DMS53 (cell line): ENCODE data around the gene CD47.

ENCODE experiments used
- DNase-seq: peaks from one replicate; lab custom pipeline; 2025; lab: John Stamatoyannopoulos, UW

CD47 gene

DNA sequence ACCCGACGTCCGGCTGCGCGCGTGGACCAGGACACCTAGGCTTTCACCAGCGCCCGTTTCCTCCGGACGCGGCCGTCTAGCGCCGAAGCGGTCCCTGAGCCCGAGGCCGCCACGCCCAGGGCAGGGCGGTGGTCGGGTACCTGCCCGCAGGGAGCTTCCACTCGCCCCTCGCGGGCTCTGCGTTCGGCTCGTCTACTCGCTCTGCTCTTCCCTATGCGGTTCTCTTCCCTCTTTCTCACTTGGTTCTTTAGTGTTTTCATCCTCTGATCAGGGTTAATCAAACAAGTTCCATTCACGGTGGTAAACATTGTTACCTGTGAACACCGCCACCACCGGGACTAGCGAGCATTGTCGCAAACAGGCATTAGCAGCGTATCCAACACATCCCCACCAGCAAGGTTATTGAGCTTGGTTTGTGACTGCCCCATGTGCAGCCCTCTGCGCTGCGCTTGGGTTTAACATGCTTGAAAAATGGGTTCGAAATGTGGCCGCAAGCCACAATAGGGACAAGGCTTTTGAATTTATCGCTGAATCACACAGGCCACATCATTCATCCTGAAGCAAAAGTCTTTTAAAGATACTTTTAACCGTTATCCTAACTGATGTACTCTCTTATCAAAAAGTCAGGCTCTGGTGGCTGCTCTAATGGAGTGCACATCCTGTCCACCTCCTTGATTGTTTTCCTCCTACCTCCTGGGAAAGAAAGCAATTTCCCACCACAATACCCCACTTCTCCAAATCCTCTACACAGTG, 843 bp upstream of the CD47 start:
- DNase-seq = peak; percentile 65

DNA sequence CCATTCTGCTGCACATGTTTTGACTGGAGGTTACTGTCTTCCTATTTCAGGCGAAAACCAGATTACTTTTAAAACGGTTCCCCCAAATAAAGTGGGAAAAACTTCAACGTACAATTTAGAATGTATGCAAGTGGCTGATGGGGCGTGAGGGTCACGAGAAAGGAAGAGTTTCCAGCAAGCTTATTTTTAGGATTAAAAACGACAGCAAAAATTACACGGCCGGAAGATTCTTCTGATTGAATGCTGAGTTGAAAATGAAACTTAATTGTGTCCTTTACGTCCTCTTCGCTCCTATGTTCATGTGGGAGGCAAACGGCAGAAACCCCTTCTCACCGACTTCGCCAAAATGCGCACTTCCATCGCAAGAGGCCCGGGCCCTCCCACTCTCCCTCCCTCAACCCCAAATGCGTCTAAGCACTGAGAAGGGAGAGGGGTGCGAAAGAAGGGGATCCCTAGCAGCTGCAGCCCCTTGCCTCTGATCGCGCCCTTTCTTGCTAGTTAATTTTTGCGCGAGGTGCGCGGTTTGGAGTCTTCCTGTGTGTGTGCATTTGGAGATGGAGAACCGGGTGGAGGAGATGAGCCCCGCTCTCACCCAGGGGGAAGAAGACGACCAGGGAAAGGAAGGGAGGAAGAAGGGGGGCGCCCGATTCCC, 656 bp downstream of the CD47 start:
- peak; percentile 70 for DNase-seq

DNA sequence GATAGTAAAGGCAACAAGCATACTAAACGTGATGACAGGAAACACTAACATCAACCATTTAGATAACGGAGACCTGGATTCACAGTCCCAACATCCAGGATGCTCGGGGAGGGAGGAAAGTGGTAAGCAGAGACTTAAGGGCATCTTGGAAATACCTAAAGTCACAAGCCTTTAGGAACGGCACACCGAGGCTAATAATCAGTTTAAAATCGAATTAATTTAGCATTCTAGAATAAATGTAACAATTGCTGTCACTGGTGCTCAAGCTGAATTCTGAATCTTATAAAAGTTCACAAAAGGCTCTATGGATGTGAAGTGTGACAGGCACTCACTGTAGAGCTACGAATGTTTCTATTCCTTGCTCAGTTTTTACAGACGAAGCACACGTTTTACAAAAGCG, 1.3 kb downstream of the CD47 start:
- DNase-seq = no peak

DNA sequence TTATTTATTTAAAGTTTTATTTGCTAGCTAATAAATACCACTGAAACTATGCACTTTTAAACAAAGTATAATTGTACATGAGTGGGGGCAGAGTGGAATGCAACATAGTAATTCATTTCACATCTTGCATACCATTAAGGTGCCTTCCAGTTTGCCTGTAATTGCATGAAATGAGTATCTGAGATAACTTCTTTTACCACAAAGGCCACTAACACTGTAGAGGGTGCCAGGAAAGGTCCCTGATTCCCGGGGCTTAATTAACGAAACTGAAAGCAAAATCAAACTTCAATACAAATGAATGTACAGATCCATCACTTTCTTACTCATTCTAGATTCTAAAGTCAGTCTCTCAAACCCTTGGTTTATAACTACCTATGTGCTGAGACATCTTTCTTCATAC, 2.1 kb downstream of the CD47 start:
- DNase-seq = no peak

DNA sequence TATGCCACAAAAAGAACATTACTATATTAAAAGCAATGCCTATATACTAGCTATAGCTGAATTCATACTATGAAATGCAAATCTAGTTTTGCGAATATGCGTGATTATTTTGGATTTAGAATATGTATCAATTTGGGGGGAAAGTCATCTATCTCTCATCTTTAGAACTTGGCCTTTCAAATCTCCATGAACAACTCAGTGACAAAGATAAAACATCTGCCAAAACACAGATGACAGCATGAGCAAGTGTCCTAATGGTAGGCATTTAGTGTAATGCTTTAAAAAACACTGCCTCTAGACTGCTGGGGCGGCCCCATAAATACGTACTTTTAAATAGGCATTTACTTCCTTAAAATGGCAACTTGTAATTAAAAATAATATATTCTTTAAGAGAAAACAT, 2.7 kb downstream of the CD47 start:
- DNase-seq = no peak

DNA sequence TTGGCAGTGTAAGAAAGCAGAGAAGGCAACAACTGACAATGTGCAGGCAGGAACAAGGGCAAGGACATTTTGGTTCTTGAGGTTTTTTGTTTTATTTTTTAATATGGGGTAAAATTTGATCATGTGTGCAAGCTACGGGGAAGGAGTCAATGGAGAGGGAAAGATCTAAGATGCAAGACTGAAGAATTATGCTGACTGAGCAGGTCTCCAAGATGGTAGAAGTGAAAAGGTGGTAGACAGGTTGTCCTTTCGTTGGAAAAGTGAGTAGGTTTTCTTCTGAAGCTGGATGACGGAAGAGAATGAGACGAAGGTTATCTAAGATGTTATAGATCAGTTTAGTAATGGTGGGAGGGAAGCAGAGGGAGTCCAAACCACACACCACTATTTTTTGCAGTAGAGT, 4.2 kb downstream of the CD47 start:
- DNase-seq = no peak

DNA sequence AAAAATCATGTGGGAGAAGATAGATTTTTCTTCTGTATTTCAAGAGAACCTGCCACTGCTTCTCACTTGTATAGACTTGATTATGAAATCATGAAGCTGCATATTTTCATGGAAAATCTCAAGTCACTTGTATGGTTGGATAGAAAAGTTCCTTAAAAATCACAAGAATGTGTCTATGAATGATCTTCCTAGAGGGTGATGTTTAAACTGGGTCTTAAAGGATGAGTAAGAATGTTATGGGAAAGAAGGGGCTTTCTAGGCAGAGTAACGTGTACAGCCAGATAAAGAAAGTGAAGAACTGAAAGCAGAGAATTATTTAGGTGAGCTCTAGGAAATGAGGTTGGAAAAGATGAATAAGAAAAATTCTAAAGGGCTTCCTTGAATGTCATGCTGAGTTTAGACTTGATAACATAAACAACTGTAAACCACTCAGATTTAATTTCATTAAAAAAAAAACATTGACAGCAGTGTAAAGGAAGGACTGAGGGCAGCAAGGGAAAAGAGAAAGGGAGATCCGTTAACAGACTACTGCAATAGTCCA, 5.0 kb downstream of the CD47 start:
- DNase-seq = no peak

DNA sequence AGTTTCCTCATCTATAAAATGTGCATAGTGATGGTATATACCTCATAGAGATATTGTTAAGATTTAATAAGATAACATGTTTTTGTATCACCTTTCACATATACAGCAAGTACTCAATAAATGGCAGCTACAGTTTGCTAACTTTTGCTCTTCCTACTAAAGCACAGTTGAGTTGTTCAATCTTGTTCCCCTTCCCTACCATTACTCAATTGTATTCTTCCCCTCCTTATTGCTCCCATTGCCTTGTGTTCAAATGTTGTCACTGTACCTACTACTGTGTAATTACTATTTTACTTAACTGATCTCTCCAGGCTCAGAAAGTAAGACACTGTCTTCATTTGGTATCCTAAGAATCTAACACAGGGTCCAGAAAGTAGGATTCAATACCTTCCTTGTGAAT, 5.5 kb downstream of the CD47 start:
- no peak for DNase-seq

DNA sequence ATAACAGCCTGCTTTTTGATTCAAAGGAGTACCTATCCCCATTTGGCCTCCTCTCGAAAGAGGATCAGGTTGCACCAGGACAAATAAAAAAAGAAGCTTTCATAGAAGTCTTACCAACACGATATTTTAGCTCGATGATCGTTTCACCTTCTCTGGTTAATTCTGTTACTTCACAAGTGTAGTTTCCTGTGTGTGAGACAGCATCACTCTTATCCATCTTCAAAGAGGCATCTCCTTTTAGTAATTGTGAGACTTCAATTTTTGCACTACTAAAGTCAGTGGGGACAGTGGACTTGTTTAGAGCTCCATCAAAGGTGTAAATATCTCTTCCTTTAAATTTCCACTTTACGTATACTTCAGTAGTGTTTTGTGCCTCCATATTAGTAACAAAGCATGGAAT, 11.0 kb downstream of the CD47 start:
- DNase-seq = no peak

DNA sequence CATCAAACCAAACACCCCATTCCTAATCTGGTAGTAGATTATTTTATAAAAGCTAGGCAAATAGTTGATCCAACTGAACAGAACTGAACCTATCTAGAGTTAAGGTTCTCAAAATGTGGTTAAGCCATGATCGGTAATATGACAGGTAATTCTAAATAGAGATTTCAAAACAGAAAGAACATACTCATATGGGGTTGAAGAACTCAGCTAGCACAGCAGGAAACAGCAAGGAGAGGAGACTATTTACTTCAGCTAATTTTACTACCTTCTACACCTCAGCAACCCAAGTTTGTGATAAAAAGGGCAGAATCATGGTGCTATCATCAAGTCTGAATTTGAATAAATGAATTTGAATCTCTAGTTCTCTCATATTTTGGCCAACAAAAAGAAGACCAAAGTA, 11.8 kb downstream of the CD47 start:
- no peak for DNase-seq

DNA sequence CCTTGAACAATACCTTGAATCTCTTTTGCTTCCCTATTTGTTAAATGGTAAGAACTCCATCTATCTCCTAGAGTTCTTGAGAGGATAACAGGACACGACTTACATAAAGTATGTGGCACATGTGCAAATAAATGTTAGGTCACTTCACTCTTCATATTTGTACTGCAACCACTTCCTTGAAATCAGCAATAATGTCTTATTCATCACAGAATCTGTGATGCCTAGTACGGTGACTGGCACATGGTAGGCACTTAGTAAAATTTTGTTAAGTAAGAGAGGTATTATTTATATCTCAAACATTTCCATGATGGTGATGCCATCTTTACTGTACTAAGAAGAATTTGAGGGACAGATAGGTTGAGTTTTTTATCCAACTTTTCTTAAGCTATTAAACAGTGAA, 14.3 kb downstream of the CD47 start:
- no peak for DNase-seq

DNA sequence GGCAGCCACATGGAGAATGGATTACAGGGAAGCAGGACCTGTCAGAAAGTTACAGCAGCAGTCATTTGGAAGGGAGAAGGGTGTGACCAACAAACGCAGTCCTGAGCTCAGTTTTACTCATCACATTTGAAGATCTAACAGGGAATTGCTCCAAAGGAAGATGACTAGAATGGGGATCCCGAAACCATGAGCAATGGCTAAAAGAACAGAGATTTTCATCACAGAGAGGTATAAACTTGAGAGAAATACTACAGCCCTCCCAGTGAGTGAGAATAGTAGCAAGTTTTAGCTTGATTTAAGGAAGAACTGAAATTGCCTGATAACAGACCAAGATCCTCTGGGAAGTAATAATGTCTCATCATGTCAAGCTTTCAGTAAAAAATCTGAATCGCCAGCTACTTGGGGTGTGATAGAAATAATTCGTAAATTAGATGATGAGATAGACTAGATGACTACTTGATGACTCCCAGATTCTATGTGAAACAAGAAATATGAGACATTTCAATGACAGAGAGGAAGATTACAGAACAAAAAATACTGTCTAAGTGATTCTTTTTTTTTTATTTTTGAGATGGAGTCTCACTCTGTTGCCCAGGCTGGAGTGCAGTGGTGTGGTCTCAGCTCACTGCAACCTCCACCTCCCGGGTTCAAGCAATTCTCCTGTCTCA, 16.9 kb downstream of the CD47 start:
- no peak for DNase-seq

DNA sequence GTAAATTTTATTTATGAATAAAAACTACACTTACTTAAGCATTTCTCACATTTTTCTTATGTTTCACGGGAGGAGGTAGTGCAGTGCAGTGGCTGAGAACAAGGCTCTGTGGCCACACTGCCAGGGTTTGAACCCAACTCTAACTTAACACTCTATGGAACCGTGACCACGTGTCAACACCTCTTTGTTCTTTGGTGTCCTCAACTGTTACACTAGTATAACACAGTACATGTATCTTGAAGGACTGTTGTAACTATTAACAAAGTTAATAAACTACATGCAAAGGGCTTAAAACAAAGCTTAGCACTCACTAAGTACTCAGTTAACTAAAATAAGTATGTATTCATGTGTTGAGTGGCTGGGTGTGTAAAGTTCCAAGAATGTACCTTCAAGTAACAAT, 19.5 kb downstream of the CD47 start:
- no peak for DNase-seq

DNA sequence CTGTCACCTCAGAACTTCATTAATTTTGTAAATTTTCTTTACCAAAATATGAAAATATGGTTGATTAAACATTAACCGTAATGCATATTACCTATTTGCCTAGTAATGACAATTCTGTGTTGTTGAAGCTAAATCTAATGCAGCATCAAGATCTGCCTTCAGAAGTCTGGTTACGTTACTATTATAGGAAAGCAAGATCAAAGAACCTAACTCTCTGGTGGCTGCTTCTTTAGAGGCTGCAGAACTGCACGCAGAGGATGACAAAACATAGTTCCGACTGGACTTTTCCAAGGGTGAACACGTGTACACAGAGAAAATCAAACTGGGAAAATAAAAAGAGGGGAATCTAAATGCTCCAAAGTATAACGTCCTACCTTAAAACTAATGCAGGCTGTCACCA, 20.5 kb downstream of the CD47 start:
- DNase-seq = no peak

DNA sequence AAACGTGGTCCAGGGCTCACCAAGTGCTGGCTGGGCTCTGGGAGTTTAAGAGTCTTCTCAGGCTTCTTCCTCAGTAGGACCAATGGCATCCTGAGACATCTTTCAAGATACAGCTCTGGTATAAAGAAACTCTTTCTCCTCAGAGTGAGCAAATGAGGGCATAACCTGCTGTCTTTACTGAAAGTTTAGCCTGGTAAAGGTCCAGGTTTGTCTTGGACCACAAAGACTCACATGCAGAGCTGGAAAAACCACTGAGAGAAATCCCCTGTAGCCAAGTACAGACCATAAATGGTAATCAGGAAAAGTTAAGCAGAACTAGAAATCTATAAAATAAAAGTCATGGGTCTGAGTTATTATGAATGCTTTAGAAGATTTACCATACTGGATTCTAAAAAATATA, 23.1 kb downstream of the CD47 start:
- DNase-seq = no peak

DNA sequence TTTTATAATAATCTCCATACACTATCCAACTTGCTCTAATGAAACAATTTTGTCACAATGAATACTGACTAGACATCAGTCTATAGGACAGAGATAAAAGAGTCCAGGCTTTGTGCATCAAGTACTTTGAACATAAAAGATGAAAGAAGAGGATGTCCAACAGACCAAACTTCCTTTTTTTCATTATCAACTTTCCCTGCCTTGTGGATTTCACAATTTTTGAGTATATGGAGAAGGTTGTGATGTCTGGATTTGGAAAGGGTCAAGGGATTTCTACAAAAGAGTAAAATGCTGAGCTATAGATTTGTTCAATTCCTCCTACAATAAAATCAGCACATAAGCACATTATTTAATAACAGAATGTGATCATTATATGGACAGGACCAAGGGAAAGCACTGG, 25.7 kb downstream of the CD47 start:
- no peak for DNase-seq

DNA sequence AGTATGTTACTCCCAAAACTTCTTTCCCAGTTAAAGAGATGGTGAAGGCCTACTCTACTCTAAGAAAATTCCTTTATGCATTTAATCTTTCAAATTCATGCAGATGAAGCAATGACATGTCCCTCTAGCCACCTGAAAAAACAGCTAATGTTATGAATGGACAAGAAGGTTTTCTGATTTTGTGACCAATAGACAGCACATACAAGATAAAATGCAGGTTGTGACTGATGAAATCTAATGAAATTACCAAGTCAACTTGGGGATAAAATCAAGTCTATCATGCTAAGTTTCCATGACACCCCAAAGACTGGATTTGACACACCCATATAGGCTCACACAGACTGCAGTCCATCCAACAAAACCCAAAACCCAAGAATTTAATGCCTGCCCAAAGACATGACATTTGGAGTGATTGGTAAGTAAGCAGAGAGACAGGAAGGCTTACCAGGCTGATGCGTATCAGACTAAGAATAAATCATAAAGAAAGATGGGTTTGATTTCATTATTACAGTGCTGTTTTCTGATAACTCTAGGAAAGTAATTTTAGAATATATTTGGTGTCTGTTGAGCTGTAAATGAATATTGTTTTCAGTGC, 26.4 kb downstream of the CD47 start:
- DNase-seq = no peak

DNA sequence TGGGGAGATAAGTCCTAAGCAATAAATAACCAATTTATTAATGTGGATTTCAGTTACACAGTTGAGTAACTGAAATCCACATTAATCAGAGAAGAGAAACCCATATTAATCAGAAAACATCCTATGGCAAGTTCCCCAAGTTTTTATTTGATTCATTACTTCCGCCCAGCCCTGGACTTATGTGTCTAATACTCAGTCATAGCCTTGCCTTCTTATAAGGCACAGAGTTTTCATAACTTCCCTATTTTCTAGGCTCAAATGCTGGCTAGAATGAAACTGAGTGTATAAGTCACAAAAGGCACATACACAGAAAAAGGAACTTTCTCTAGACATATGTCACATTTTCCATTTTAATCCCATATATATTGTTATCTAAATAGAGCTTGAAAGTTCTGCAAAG, 28.8 kb downstream of the CD47 start:
- DNase-seq = no peak

DNA sequence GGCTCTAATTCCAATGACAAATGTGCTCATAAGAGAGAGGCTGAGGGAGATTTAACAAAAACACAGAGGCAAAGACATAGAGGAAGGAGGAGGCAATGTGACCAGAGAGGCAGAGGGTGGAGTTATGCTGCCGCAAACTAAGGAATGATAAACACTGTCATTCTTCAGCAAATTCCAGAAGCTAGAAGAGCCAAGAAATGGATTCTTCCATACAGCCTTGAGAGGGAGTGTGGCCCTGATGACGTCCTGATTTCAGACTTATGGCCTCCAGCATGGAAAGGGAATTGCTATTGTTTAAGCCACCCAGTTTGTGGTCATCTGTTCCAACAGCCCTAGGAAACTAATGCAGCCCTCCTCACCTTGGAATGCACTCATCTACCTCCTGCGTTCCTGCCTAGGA, 30.5 kb downstream of the CD47 start:
- no peak for DNase-seq

DNA sequence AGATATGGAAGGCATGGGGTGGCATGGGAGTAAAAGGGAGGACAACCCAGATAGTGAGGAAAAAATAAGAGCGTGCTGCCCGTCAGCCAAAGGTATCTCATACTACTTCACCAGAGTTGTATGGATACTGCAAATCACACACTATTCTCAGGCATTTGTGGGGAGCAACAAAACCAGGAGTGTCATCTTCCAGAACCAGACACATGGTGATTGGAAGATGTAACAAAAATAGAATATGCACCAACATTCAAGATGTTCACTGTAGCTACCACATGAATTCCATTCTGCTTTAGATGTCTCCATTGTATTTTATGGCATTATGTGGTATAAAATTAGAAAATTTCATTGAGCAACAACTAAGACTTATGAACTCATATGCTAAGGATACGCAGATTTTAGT, 34.9 kb downstream of the CD47 start:
- DNase-seq = no peak

DNA sequence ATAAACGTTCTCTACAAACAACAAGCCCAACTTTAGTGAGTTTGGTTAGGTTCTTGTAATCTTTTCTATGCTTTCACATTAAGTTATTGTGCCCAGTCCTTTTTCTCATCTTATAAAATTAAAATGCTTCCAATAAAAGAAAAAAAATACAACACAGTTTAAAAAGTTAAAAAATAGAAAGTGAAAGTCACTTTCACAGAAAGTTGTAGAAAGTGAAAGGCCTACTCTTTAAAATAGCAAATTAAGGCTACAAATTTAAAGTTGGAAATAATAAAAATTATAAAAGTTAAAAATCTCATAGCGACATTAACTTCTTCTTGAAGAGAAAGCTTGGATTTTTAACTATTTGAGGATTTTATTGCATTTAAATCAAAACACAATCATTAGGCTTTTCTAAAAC, 35.9 kb downstream of the CD47 start:
- no peak for DNase-seq

DNA sequence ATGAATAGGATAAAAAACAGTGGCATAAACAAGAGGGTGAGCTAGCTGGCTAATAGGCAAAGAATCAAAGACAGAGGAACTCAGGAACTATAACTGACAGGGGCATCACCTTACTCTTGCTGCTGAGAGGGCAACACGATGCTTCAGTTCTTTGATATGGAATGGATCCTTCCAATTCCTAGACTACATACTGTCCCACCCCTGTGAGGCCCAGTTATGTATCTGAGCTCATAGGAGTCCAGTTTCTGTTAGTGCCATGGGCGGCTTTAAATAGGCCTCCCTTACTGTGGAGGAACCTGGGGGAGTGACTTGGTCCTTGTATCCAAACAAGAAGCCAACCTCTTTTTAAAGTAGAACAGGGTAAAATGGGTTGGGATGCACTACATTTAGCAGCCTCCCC, 37.3 kb downstream of the CD47 start:
- DNase-seq = no peak

DNA sequence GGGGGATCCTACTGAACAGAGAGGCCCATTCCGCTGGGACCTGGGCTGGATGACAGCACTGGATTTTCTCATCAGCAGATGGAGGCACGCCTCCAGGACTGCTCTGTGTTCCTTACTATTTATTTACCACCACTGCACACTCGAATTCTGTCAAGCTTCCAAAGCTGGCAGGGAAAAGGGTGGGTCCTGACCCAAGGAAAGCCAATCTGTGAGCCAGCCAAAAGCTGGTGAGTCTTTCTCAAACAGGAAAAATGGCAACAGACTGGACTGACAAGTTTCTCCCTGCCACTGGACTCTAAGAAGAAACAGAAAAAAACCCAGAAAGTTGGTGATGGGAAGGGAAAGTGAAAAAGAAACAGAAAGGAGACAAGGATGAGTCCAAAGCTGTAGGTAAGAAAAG, 37.8 kb downstream of the CD47 start:
- DNase-seq = no peak
